GM18870 (cell line): ENCODE results near the gene PARD6G.

Source experiments
- ATAC-seq: cut with Tn5 transposase; IDR thresholded peaks from one replicate; pipeline ENCODE4 v1.9.1; 2021; ENCODE audit warnings: moderate library complexity; ENCODE audit not compliant: unreplicated experiment

Gene PARD6G

GRCh38 chr18:80149667-80150066, 97.6 kb downstream of the PARD6G start:
- no peak for ATAC-seq

- no peak for ATAC-seq
Observed at GRCh38 chr18:80148326-80149199, 98.8 kb downstream of the PARD6G start.

- peak; percentile 77 for ATAC-seq
Observed at GRCh38 chr18:80147418-80148325, 99.6 kb downstream of the PARD6G start.

GRCh38 chr18:80147037-80147417, 100.3 kb downstream of the PARD6G start:
- ATAC-seq, result peak; percentile 14

- no peak for ATAC-seq
Observed at GRCh38 chr18:80145196-80145804, 102.0 kb downstream of the PARD6G start.

- ATAC-seq, result no peak
Observed at GRCh38 chr18:80143881-80144280, 103.4 kb downstream of the PARD6G start.

- ATAC-seq, result no peak
Observed at GRCh38 chr18:80140455-80140985, 106.8 kb downstream of the PARD6G start.

- no peak for ATAC-seq
Observed at GRCh38 chr18:80137976-80138375, 109.3 kb downstream of the PARD6G start.

- ATAC-seq, result no peak
Observed at GRCh38 chr18:80137137-80137536, 110.2 kb downstream of the PARD6G start.

- no peak for ATAC-seq
Observed at GRCh38 chr18:80136679-80137078, 110.6 kb downstream of the PARD6G start.

- no peak for ATAC-seq
Observed at GRCh38 chr18:80135136-80135535, 112.2 kb downstream of the PARD6G start.

GRCh38 chr18:80133124-80133523, 114.2 kb downstream of the PARD6G start:
- ATAC-seq, result no peak

- ATAC-seq, result no peak
Observed at GRCh38 chr18:80132180-80132812, 115.0 kb downstream of the PARD6G start.

- ATAC-seq, result no peak
Observed at GRCh38 chr18:80130555-80130954, 116.8 kb downstream of the PARD6G start.

GRCh38 chr18:80129672-80130367, 117.5 kb downstream of the PARD6G start:
- ATAC-seq, result no peak

GRCh38 chr18:80127635-80128034, 119.7 kb downstream of the PARD6G start:
- ATAC-seq, result no peak

- no peak for ATAC-seq
Observed at GRCh38 chr18:80126797-80127196, 120.5 kb downstream of the PARD6G start.

GRCh38 chr18:80124131-80124530, 123.2 kb downstream of the PARD6G start:
- ATAC-seq, result no peak

- ATAC-seq, result no peak
Observed at GRCh38 chr18:80120932-80121331, 126.4 kb downstream of the PARD6G start.

- no peak for ATAC-seq
Observed at GRCh38 chr18:80119111-80119510, 128.2 kb downstream of the PARD6G start.
